Loucy (cell line): ENCODE measurements around the gene CHRM1.

ENCODE experiments used
- H2AFZ ChIP-seq: fragments of 200-600 bp; sonication (generic); 2 replicates; pipeline ENCODE4 v1.6.0; 2016; ENCODE audit warnings: antibody characterized with exemption, mild to moderate bottlenecking, low read length, moderate library complexity
- H3F3A ChIP-seq: fragments of 200-600 bp; 2 replicates; pipeline ENCODE4 v1.6.0; 2016; ENCODE audit warnings: antibody characterized with exemption, low read depth, mild to moderate bottlenecking
- H3K27me3 ChIP-seq: fragments of 200-600 bp; sonication (generic); 2 replicates; pipeline ENCODE4 v1.6.1; 2014; ENCODE audit warnings: low read length, mild to moderate bottlenecking; ENCODE audit not compliant: insufficient read depth, poor library complexity, severe bottlenecking
- H3K36me3 ChIP-seq: fragments of 200-600 bp; sonication (generic); 2 replicates; pipeline ENCODE4 v1.6.1; 2016; ENCODE audit warnings: low read length; ENCODE audit not compliant: insufficient read depth
- H3K4me1 ChIP-seq: fragments of 200-600 bp; sonication (generic); 2 replicates; pipeline ENCODE4 v1.5.1; 2014; ENCODE audit warnings: low read length, mild to moderate bottlenecking; ENCODE audit not compliant: insufficient read depth, poor library complexity, severe bottlenecking
- H3K4me2 ChIP-seq: fragments of 200-600 bp; sonication (generic); 2 replicates; pipeline ENCODE4 v1.6.0; 2014; ENCODE audit warnings: antibody characterized with exemption, low read length, low read depth, mild to moderate bottlenecking; ENCODE audit not compliant: poor library complexity, severe bottlenecking
- H3K4me3 ChIP-seq: fragments of 200-600 bp; sonication (generic); 2 replicates; pipeline ENCODE4 v1.5.1; 2014; ENCODE audit warnings: low read length, mild to moderate bottlenecking, mixed read lengths; ENCODE audit not compliant: poor library complexity, severe bottlenecking
- H3K79me2 ChIP-seq: fragments of 200-600 bp; sonication (generic); 2 replicates; pipeline ENCODE4 v1.6.1; 2014; ENCODE audit warnings: low read length; ENCODE audit not compliant: insufficient read depth
- H3K9ac ChIP-seq: fragments of 200-600 bp; sonication (generic); 2 replicates; pipeline ENCODE4 v1.6.0; 2014; ENCODE audit warnings: mild to moderate bottlenecking, low read depth, low read length, moderate library complexity; ENCODE audit not compliant: poor library complexity, severe bottlenecking
- H3K9me2 ChIP-seq: fragments of 200-600 bp; sonication (generic); replicated peaks from 2 replicates; pipeline ENCODE4 v1.6.1; 2016; ENCODE audit warnings: low read depth, low read length, mixed read lengths
- H3K9me3 ChIP-seq: fragments of 200-600 bp; sonication (generic); 2 replicates; pipeline ENCODE4 v1.6.1; 2014; ENCODE audit warnings: mild to moderate bottlenecking, antibody characterized with exemption, low read length, low read depth; ENCODE audit not compliant: insufficient read depth
- H4K20me1 ChIP-seq: fragments of 200-600 bp; sonication (generic); 2 replicates; pipeline ENCODE4 v1.6.0; 2014; ENCODE audit warnings: antibody characterized with exemption, low read length, mild to moderate bottlenecking; ENCODE audit not compliant: insufficient read depth, poor library complexity, severe bottlenecking
- EZH2phosphoT487 ChIP-seq: fragments of 200-600 bp; IDR thresholded peaks from 2 replicates; pipeline ENCODE4 v1.6.1; 2018; ENCODE audit warnings: antibody characterized with exemption, mild to moderate bottlenecking, moderate library complexity, borderline replicate concordance
- TF ChIP-seq, protein P1 (sequence below): fragments of 200-600 bp; sonication (generic); conservative IDR thresholded peaks from 2 replicates; pipeline ENCODE4 v1.5.1; 2014; ENCODE audit warnings: mild to moderate bottlenecking, antibody characterized with exemption, low read length

The CHRM1 gene

DNA sequence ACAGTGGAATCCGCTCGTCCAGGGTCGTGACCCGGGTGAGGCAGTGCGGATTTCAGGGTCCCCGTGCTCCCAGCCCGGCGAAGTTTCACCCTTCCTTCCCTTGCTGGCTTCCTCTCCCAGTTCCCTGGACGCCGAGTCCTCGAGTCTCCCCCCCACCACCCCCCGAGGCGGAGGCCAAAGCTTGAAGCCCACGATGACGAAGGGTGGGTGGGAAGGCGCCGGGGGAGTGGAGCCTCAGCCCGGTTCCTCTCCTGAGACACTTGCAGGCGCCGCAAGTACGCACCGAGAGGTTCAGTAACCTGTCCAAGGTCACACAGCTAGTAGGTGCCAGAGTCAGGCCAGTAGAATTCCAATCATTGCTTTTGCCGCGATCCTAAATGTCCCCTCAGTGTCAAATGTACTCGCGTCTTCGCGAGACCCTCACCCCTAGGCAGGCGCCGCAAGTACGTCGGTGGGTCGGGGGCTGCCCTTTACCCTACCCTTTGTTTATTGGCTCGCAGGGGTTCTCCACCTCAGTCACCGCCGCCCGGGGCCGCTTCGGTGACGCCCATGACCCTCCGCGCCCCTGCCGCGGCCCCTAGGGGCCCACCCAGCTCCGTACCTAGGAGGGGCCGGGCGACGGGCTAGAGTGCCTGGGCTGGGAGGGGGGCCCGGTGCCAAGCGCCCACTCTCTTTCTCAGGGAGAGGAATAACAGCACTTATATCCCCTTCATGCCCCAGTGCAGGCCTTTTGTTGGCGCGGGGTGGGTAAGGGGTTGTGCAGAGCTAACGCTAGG, 5.7 kb upstream of the CHRM1 start:
- Histone ChIP-seq H3K4me1 (no peaks in the 10 kb centered on the region), H4K20me1 (no peaks in the 10 kb centered on the region), H3K79me2 (no peaks in the 10 kb centered on the region), H3K9ac (no peak overlapping the region), H3K36me3 (no peaks in the 10 kb centered on the region), H3K9me3 (no peaks in the 10 kb centered on the region), H2AFZ (no peak overlapping the region), H3K4me2 (no peak overlapping the region), H3F3A (no peaks in the 10 kb centered on the region), H3K9me2 (no peaks in the 10 kb centered on the region), H3K27me3 (no peaks in the 10 kb centered on the region), H3K4me3 (no peak overlapping the region)
- TF ChIP-seq EZH2phosphoT487, result no peak
- TF ChIP-seq, protein P1, sequence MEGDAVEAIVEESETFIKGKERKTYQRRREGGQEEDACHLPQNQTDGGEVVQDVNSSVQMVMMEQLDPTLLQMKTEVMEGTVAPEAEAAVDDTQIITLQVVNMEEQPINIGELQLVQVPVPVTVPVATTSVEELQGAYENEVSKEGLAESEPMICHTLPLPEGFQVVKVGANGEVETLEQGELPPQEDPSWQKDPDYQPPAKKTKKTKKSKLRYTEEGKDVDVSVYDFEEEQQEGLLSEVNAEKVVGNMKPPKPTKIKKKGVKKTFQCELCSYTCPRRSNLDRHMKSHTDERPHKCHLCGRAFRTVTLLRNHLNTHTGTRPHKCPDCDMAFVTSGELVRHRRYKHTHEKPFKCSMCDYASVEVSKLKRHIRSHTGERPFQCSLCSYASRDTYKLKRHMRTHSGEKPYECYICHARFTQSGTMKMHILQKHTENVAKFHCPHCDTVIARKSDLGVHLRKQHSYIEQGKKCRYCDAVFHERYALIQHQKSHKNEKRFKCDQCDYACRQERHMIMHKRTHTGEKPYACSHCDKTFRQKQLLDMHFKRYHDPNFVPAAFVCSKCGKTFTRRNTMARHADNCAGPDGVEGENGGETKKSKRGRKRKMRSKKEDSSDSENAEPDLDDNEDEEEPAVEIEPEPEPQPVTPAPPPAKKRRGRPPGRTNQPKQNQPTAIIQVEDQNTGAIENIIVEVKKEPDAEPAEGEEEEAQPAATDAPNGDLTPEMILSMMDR, result no peak

DNA sequence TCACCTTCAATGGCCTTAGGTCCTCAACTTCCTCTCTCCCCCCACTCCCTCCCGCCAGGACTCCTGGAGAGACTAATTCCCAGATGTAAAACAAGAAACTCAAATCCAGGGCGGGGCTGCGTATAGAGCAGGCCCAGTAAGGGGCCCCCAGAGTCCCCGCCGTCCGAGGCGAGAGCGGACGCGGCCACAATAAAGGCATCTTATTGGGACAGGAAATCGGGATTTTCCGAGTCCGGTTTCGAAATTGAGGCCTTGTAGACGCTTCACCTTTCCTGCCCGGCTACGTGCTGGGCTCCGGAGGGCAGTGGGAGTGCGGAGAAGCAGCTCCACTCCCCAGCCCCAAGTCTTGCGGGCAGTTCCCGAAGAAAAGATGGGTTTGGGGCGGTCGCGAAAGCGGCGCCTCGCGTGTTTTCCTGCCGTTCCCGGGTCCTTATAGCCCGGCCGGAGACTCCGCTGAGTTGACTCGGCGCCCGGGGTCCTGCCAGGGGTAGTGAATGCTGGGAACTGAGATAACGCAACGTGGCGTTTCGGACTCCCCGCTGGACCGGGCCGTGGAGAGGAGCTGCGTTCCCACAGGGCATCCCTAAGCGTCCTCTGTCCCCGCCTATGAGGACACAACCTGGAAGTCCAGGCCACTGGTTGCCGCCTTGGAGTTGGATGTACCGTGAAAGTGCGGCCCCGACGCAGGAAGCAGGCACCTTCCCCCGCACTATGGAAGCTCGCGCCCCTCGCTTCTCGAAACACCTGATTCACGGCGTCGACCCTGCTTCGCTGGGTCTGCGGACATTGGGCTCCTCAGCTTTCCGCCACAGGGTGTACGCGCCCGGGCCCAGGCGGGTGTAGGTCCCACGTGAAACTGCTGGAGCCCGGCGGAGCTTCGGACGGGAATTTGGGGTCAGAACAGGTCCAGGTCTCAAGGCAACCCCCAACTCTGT, 4.8 kb upstream of the CHRM1 start:
- H3K9me2 ChIP-seq, result no peaks in the 10 kb centered on the region
- H3K27me3 ChIP-seq, result no peaks in the 10 kb centered on the region
- H3K4me1 ChIP-seq, result no peaks in the 10 kb centered on the region
- no peaks in the 10 kb centered on the region for H3K36me3 ChIP-seq
- H3K9ac ChIP-seq, result no peak overlapping the region
- H3K9me3 ChIP-seq, result no peaks in the 10 kb centered on the region
- H3K4me3 ChIP-seq, result no peak overlapping the region
- H3K4me2 ChIP-seq, result no peak overlapping the region
- TF ChIP-seq, protein P1, result no peak
- no peak for TF ChIP-seq EZH2phosphoT487
- no peaks in the 10 kb centered on the region for H3F3A ChIP-seq
- H4K20me1 ChIP-seq, result no peaks in the 10 kb centered on the region
- no peaks in the 10 kb centered on the region for H3K79me2 ChIP-seq
- no peak overlapping the region for H2AFZ ChIP-seq

DNA sequence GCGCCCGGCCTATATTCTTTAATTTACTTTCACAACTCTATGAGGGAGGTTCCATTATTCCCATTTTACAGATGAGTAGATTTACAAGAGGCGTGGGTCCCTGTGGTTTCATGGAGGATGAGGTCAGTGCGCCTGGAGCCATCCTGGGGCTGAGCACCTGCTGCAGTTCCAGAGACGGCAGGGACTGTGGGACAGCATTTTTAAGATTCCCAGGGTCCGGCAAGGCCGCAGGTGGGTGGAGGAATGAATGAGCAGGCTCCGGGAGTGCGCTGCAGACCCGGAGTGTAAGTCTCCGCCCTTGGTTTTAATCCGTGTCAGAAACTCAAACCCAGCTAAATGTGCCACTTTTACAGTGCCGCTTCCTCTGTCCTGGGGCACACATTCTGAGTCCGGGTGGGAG, 4.1 kb upstream of the CHRM1 start:
- Histone ChIP-seq H3K9ac (no peak overlapping the region), H3K9me2 (no peaks in the 10 kb centered on the region), H3K36me3 (no peaks in the 10 kb centered on the region), H4K20me1 (no peaks in the 10 kb centered on the region), H2AFZ (no peak overlapping the region), H3K4me2 (no peak overlapping the region), H3K79me2 (no peaks in the 10 kb centered on the region), H3F3A (no peaks in the 10 kb centered on the region), H3K4me3 (no peak overlapping the region), H3K9me3 (no peaks in the 10 kb centered on the region), H3K27me3 (no peaks in the 10 kb centered on the region), H3K4me1 (no peaks in the 10 kb centered on the region)
- TF ChIP-seq EZH2phosphoT487, result no peak
- TF ChIP-seq, protein P1, result no peak
